PC-3 (cell line): Measurements from ENCODE around the gene SCIN. TPM values are rescaled to one million over a fixed set of nuclear protein-coding genes. Genes with fewer than 3 reads are reported as not detected.

ENCODE experiments used
- ATAC-seq: fragments of 200-7000 bp; cut with Tn5 transposase; 2 replicates; pipeline ENCODE4 v1.9.1; 2020; ENCODE audit warnings: mild to moderate bottlenecking, moderate library complexity
- BruUV-seq: library from RNA; stranded (reverse); fragments of 400-500 nt; replicated peaks from 2 replicates; lab custom pipeline; 2021; lab: Mats Ljungman, UMichigan
- CTCF ChIA-PET: fragments of 300-600 bp; sonication (Branson Sonifier 250); formaldehyde crosslinking; loops from one replicate; lab custom pipeline; 2022; ENCODE audit warnings: antibody characterized with exemption; lab: Charles Lee
- POLR2A ChIA-PET: fragments of 300-600 bp; sonication (Branson Sonifier 250); formaldehyde crosslinking; loops from one replicate; lab custom pipeline; 2022; ENCODE audit warnings: antibody characterized with exemption; ENCODE audit not compliant: unreplicated experiment; lab: Charles Lee
- DNase-seq: peaks from one replicate; pipeline ENCODE4 v3.0.0-alpha.2; 2015
- H2AFZ ChIP-seq: fragments of 300-600 bp; sonication (generic); 2 replicates; pipeline ENCODE4 v1.6.0; 2016; ENCODE audit warnings: antibody characterized with exemption, low read length
- H3F3A ChIP-seq: fragments of 300-600 bp; sonication (generic); one replicate; pipeline ENCODE4 v1.6.0; 2017; ENCODE audit warnings: antibody characterized with exemption, low read length, control low read depth, mild to moderate bottlenecking; ENCODE audit not compliant: unreplicated experiment
- H3K27ac ChIP-seq: fragments of 300-600 bp; sonication (generic); 2 replicates; pipeline ENCODE4 v1.5.1; 2016; ENCODE audit warnings: mild to moderate bottlenecking, low read length
- H3K27me3 ChIP-seq: fragments of 300-600 bp; sonication (generic); 2 replicates; pipeline ENCODE4 v1.6.1; 2016; ENCODE audit warnings: low read length, mixed read lengths
- H3K36me3 ChIP-seq: fragments of 300-600 bp; sonication (generic); 2 replicates; pipeline ENCODE4 v1.6.1; 2016; ENCODE audit warnings: low read depth, mixed run types, low read length, mixed read lengths
- H3K4me1 ChIP-seq: fragments of 300-600 bp; sonication (generic); 2 replicates; pipeline ENCODE4 v1.5.1; 2016; ENCODE audit warnings: low read length; ENCODE audit not compliant: insufficient read depth
- H3K4me2 ChIP-seq: fragments of 300-600 bp; sonication (generic); 2 replicates; pipeline ENCODE4 v1.6.0; 2016; ENCODE audit warnings: low read length
- H3K4me3 ChIP-seq: fragments of 300-600 bp; sonication (generic); 2 replicates; pipeline ENCODE4 v1.5.1; 2016; ENCODE audit warnings: mild to moderate bottlenecking, low read length, mixed read lengths
- H3K79me2 ChIP-seq: fragments of 300-600 bp; sonication (generic); 2 replicates; pipeline ENCODE4 v1.6.1; 2017; ENCODE audit warnings: low read length, mixed read lengths
- H3K9ac ChIP-seq: fragments of 300-600 bp; sonication (generic); 2 replicates; pipeline ENCODE4 v1.6.0; 2016; ENCODE audit warnings: mild to moderate bottlenecking, low read length
- H3K9me2 ChIP-seq: fragments of 300-600 bp; sonication (generic); replicated peaks from 2 replicates; pipeline ENCODE4 v1.6.1; 2016; ENCODE audit warnings: mixed run types, low read length, mixed read lengths
- H3K9me3 ChIP-seq: fragments of 300-600 bp; sonication (generic); 2 replicates; pipeline ENCODE4 v1.6.1; 2016; ENCODE audit warnings: low read length, mixed read lengths
- H4K20me1 ChIP-seq: fragments of 300-600 bp; sonication (generic); 2 replicates; pipeline ENCODE4 v1.6.1; 2016; ENCODE audit warnings: low read length, mixed read lengths
- EZH2 ChIP-seq: fragments of 300-600 bp; sonication (generic); IDR thresholded peaks from one replicate; pipeline ENCODE4 v1.6.1; 2017; ENCODE audit warnings: antibody characterized with exemption, mild to moderate bottlenecking, low read length; ENCODE audit not compliant: unreplicated experiment
- EZH2phosphoT487 ChIP-seq: fragments of 300-600 bp; sonication (generic); IDR thresholded peaks from 2 replicates; pipeline ENCODE4 v1.6.1; 2018; ENCODE audit warnings: mild to moderate bottlenecking, antibody characterized with exemption, low read length, borderline replicate concordance
- intact Hi-C: fragments of 100-400 bp; cut with micrococcal nuclease; formaldehyde crosslinking; loops from 2 replicates; pipeline ENCODE4 v1.9.0; 2023
- total RNA-seq: library from RNA; depleted of rRNA; stranded (reverse); fragments of >200 nt; gene quantifications from 2 replicates; pipeline ENCODE4 v1.2.3, GENCODE V29; 2014
- TF ChIP-seq, protein P1 (sequence below): fragments of 300-600 bp; sonication (generic); conservative IDR thresholded peaks from 2 replicates; pipeline ENCODE4 v1.5.1; 2017; ENCODE audit warnings: antibody characterized with exemption, low read depth, mild to moderate bottlenecking, low read length

SCIN gene
- total RNA-seq, 1 experiment from 2014 or later = 0.91 TPM

DNA sequence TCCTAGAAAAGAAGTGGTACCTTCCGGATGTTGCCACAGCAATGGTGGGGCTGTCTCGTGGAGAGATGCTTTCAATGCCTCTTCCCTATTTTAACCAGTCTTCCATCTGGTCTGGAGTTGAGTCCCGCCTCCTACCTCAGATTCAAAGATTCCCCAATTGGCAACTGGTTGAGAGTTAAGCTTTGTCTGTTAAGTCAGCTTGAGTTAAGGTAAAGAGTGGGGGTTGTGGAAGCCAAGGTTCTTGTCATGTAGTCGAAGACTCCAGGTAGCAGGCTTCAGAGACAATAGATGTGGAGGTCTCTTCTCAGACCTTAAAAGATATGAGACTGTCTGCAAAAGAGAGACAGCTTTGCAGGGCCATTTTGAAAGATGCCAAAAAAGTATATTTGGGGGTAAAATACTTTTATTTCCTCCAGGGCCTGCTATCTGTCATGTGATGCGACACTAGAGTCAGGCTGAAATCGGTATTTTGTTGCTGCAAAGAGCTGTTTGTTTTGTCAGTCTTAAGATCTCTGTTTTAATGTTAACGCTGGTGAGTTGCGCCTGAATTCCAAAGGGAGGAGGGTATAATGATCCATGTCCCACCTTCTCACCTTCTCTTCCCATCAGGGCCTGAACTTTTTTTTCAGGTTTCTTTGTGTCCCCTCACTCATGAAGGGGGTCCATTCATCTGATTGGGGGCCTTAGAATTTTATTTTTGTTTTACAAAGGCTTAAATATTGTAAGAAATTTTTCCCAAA is 40.4 kb upstream of the SCIN start:
- Histone ChIP-seq H3K4me3 (no peak overlapping the region), H3K79me2 (no peaks in the 10 kb centered on the region), H3F3A (no peaks in the 10 kb centered on the region), H4K20me1 (no peaks in the 10 kb centered on the region), H3K36me3 (no peaks in the 10 kb centered on the region), H3K27ac (no peak overlapping the region), H3K4me1 (no peaks in the 10 kb centered on the region), H3K27me3 (no peaks in the 10 kb centered on the region), H3K9me2 (no peaks in the 10 kb centered on the region), H3K9me3 (no peaks in the 10 kb centered on the region), H3K9ac (no peak overlapping the region), H2AFZ (no peak overlapping the region), H3K4me2 (no peak overlapping the region)
- ATAC-seq = no peak
- BruUV-seq = no TSS peak
- ChIA-PET POLR2A (no interaction called here), CTCF (no interaction called here)
- intact Hi-C loops = no loop called here
- TF ChIP-seq EZH2phosphoT487 (no peak), EZH2 (no peak)
- TF ChIP-seq, protein P1, sequence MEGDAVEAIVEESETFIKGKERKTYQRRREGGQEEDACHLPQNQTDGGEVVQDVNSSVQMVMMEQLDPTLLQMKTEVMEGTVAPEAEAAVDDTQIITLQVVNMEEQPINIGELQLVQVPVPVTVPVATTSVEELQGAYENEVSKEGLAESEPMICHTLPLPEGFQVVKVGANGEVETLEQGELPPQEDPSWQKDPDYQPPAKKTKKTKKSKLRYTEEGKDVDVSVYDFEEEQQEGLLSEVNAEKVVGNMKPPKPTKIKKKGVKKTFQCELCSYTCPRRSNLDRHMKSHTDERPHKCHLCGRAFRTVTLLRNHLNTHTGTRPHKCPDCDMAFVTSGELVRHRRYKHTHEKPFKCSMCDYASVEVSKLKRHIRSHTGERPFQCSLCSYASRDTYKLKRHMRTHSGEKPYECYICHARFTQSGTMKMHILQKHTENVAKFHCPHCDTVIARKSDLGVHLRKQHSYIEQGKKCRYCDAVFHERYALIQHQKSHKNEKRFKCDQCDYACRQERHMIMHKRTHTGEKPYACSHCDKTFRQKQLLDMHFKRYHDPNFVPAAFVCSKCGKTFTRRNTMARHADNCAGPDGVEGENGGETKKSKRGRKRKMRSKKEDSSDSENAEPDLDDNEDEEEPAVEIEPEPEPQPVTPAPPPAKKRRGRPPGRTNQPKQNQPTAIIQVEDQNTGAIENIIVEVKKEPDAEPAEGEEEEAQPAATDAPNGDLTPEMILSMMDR = no peak
- DNase-seq = no peak

DNA sequence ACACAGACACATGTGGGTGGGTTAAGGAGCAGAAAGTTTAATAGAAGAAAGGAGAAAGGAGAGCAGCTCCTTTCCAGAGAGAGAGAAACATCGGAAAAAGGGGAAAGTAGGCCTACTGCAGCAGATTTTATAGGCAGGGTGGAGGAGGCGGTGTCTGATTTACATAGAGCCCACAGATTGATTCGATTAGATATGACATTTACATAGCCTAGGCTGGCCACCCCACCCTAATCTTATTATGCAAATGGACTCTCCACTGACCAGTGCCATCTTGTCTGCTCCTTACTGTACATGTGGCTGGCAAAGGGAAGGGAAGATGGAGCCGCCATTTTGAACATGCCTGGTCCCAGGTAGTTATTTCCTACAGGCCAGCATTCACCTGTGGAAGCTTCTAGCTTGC is 38.7 kb upstream of the SCIN start:
- BruUV-seq = no TSS peak
- ChIA-PET CTCF (no interaction called here), POLR2A (no interaction called here)
- Histone ChIP-seq H3K79me2 (no peaks in the 10 kb centered on the region), H3K4me2 (no peak overlapping the region), H4K20me1 (no peaks in the 10 kb centered on the region), H3K27ac (no peak overlapping the region), H3K9me3 (no peaks in the 10 kb centered on the region), H3K4me3 (no peak overlapping the region), H3K27me3 (no peaks in the 10 kb centered on the region), H3K9me2 (no peaks in the 10 kb centered on the region), H3K36me3 (no peaks in the 10 kb centered on the region), H3K9ac (no peak overlapping the region), H2AFZ (no peak overlapping the region), H3F3A (no peaks in the 10 kb centered on the region), H3K4me1 (no peaks in the 10 kb centered on the region)
- intact Hi-C loops = no loop called here
- no peak for ATAC-seq
- DNase-seq = no peak
- TF ChIP-seq EZH2phosphoT487 (no peak), EZH2 (no peak)
- TF ChIP-seq, protein P1 = no peak

DNA sequence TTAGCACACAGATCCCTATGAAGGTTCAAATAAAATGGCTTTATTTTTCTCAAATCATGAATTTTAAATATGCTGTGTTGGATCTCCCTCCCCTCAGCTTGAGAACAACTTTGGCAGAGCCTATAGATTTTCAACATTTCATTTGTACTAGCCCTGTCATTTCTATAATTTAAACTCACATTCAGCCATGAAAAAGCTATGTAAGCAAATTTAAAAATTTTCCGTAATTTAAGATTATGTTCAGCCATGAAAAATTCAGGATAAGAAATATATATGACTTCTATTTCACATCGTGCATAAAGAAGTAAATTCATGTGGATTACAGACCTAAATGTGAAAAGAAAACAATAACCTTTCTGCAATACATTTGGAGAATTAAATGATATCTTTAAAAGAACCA is 36.5 kb upstream of the SCIN start:
- TF ChIP-seq EZH2phosphoT487 (no peak), EZH2 (no peak)
- TF ChIP-seq, protein P1 = no peak

More for the DNA sequence above, 36.5 kb upstream of the SCIN start:
- no TSS peak for BruUV-seq
- Histone ChIP-seq H3K79me2 (no peaks in the 10 kb centered on the region), H3K4me1 (no peaks in the 10 kb centered on the region), H3K9me3 (no peaks in the 10 kb centered on the region), H3K4me2 (no peak overlapping the region), H3K9me2 (no peaks in the 10 kb centered on the region), H3K27me3 (no peaks in the 10 kb centered on the region), H3F3A (no peaks in the 10 kb centered on the region), H3K36me3 (no peaks in the 10 kb centered on the region), H2AFZ (no peak overlapping the region), H3K4me3 (no peak overlapping the region), H3K27ac (no peak overlapping the region), H3K9ac (no peak overlapping the region), H4K20me1 (no peaks in the 10 kb centered on the region)
- no peak for ATAC-seq
- ChIA-PET CTCF (no interaction called here), POLR2A (no interaction called here)
- intact Hi-C loops = no loop called here
- DNase-seq = no peak
